GM19193 (cell line): ENCODE results near the gene MED16.

Experiments
- POLR2A ChIP-seq: IDR thresholded peaks from 4 replicates; pipeline ENCODE4 v1.6.1; 2011; ENCODE audit not compliant: insufficient read depth, insufficient read length; ENCODE audit errors: extremely low read depth

The MED16 gene

GRCh38 chr19:903266-903797 is 10.3 kb upstream of the MED16 start:
- TF ChIP-seq POLR2A, result no peak

GRCh38 chr19:902446-903226 is 9.6 kb upstream of the MED16 start:
- TF ChIP-seq POLR2A, result no peak

GRCh38 chr19:902093-902370 is 9.0 kb upstream of the MED16 start:
- TF ChIP-seq POLR2A, result no peak

GRCh38 chr19:901216-902092 is 8.5 kb upstream of the MED16 start:
- TF ChIP-seq POLR2A, result no peak

GRCh38 chr19:900302-901111 is 7.5 kb upstream of the MED16 start:
- TF ChIP-seq POLR2A, result no peak

- no peak for TF ChIP-seq POLR2A
Observed at GRCh38 chr19:900043-900301, 7.0 kb upstream of the MED16 start.

GRCh38 chr19:899336-900042 is 6.5 kb upstream of the MED16 start:
- TF ChIP-seq POLR2A, result no peak

- TF ChIP-seq POLR2A, result no peak
Observed at GRCh38 chr19:898663-899062, 5.7 kb upstream of the MED16 start.

GRCh38 chr19:897442-898039 is 4.6 kb upstream of the MED16 start:
- TF ChIP-seq POLR2A, result no peak

- no peak for TF ChIP-seq POLR2A
Observed at GRCh38 chr19:896999-897398, 4.0 kb upstream of the MED16 start.

- TF ChIP-seq POLR2A, result no peak
Observed at GRCh38 chr19:896434-896833, 3.4 kb upstream of the MED16 start.

- TF ChIP-seq POLR2A, result no peak
Observed at GRCh38 chr19:892243-892893, 619 bp downstream of the MED16 start.

GRCh38 chr19:890831-891230 is 2.2 kb downstream of the MED16 start:
- no peak for TF ChIP-seq POLR2A
